Gastrocnemius medialis (tissue), 4 donors: Measurements from ENCODE around the gene KNDC1. TPM values are rescaled to one million over a fixed set of nuclear protein-coding genes. Genes with fewer than 3 reads are reported as not detected.

Source experiments
- ATAC-seq, 2 donors: fragments of 150-250 bp; one replicate each; pipeline ENCODE4 v1.9.1; 2016
- DNase-seq, 2 donors: peaks; one replicate each; pipeline ENCODE4 v3.0.0-alpha.2; 2019
- H3K27ac ChIP-seq, 4 donors: fragments of 200-600 bp; sonication (generic); 1 replicate in 1 of 4; 2 replicates in 3 of 4; pipeline ENCODE4 v1.5.1; 2016 to 2018; ENCODE audit warnings: mild to moderate bottlenecking in 2 of 4, moderate library complexity in 1 of 4
- H3K27me3 ChIP-seq, 3 donors: fragments of 200-600 bp; sonication (generic) in 2 of 3; 1 replicate in 1 of 3; 2 replicates in 2 of 3; pipeline versions ENCODE4 v1.5.1 to v1.6.0; 2016 to 2019; ENCODE audit warnings: mild to moderate bottlenecking in 1 of 3, moderate library complexity in 1 of 3
- H3K36me3 ChIP-seq, 2 donors: fragments of 200-600 bp; sonication (generic) in 1 of 2; one replicate each; pipeline ENCODE4 v1.5.1; 2017 to 2018
- H3K4me1 ChIP-seq, 2 donors: fragments of 200-600 bp; sonication (generic) in 1 of 2; one replicate each; pipeline ENCODE4 v1.5.1; 2016 to 2017; ENCODE audit warnings: mild to moderate bottlenecking in 2 of 2
- H3K4me3 ChIP-seq, 4 donors: fragments of 200-600 bp; sonication (generic) in 3 of 4; 1 replicate in 1 of 4; 2 replicates in 3 of 4; pipeline ENCODE4 v1.5.1; 2016 to 2019; ENCODE audit warnings: mild to moderate bottlenecking in 2 of 4
- H3K9me3 ChIP-seq, 3 donors: fragments of 200-600 bp; sonication (generic) in 2 of 3; 1 replicate in 1 of 3; 2 replicates in 2 of 3; pipeline ENCODE4 v1.5.1; 2016 to 2019
- CTCF ChIP-seq, 5 experiments: fragments of 450-650 bp in 3 of 5; fragments of 200-600 bp in 2 of 5; sonication (generic) in 2 of 5; IDR thresholded peaks in 4 of 5; conservative IDR thresholded peaks in 1 of 5; 1 replicate in 4 of 5; 2 replicates in 1 of 5; pipeline ENCODE4 v1.5.1; 2016 to 2019; ENCODE audit warnings: antibody characterized with exemption in 5 of 5, mild to moderate bottlenecking in 3 of 5, moderate library complexity in 3 of 5
- POLR2A ChIP-seq, 2 donors: fragments of 450-650 bp; IDR thresholded peaks; one replicate each; pipeline ENCODE4 v1.6.1; 2017; ENCODE audit warnings: antibody characterized with exemption in 2 of 2, mild to moderate bottlenecking in 2 of 2, moderate library complexity in 2 of 2
- in situ Hi-C, 4 donors: fragments of 200-750 bp; cut with MboI; loops; one replicate each; pipeline versions ENCODE4 v1.15.0 to v1.8.0; 2017; ENCODE audit warnings: low sequenced_read_pairs in 4 of 4
- intact Hi-C: fragments of 100-400 bp; cut with DNase I; formaldehyde crosslinking; loops from one replicate; pipeline ENCODE4 v1.15.1; 2023; ENCODE audit warnings: low total_unique reads
- microRNA counts, 2 donors: library from miRNA; unstranded; fragments of <30 nt; microRNA quantifications; one replicate each; lab custom pipeline; 2016
- microRNA-seq, 2 donors: library from miRNA; unstranded; fragments of <30 nt; microRNA quantifications; one replicate each; pipeline ENCODE4, GENCODE V29; 2016; ENCODE audit warnings: borderline replicate concordance in 2 of 2
- total RNA-seq, 4 donors: library from RNA; depleted of rRNA; stranded (reverse); fragments of >200 nt; gene quantifications; one replicate each; pipeline versions ENCODE4 v1.1.0 to v1.2.3, GENCODE V29; 2016

The KNDC1 gene
- total RNA-seq, 4 donors from 2014 or later, result 0.04 to 0.13 TPM; not detected in 2

GRCh38 chr10:133274751-133275683 is 115.0 kb downstream of the KNDC1 start:
- intact Hi-C loops, result no loop called here
- H3K4me1 ChIP-seq, result no peaks in the 10 kb centered on the region
- H3K36me3 ChIP-seq, result peaks cover 0 to 14% of the 10 kb centered on the region in 2 donors

GRCh38 chr10:133275684-133276092 is 115.7 kb downstream of the KNDC1 start:
- H3K4me1 ChIP-seq, result no peaks in the 10 kb centered on the region
- H3K9me3 ChIP-seq, result no peaks in the 10 kb centered on the region
- H3K36me3 ChIP-seq, result peaks cover 0 to 20% of the 10 kb centered on the region in 2 donors
- intact Hi-C loops, result no loop called here
- ATAC-seq (no peak), DNase-seq (no peak)
- H3K27me3 ChIP-seq, result peaks cover 18 to 22% (median 18%) of the 10 kb centered on the region in 3 donors
- in situ Hi-C loops, result no loop called here
- no peak overlapping the region for H3K4me3 ChIP-seq
- H3K27ac ChIP-seq, result no peak overlapping the region
- TF ChIP-seq CTCF (IDR thresholded peaks at IDR 0.05 in 4 of 5, conservative IDR thresholded peaks at IDR 0.05 in 1 of 5) (no peak), POLR2A (IDR thresholded peaks at IDR 0.05) (no peak)

More at GRCh38 chr10:133274751-133275683, 115.0 kb downstream of the KNDC1 start:
- in situ Hi-C loops, result no loop called here
- ATAC-seq, result no peak
- no peak overlapping the region for H3K27ac ChIP-seq
- no peak for DNase-seq
- H3K9me3 ChIP-seq, result no peaks in the 10 kb centered on the region
- TF ChIP-seq POLR2A (IDR thresholded peaks at IDR 0.05), result no peak
- TF ChIP-seq CTCF (IDR thresholded peaks at IDR 0.05 in 4 of 5, conservative IDR thresholded peaks at IDR 0.05 in 1 of 5), result no peak
- H3K27me3 ChIP-seq, result peaks cover 18 to 22% (median 18%) of the 10 kb centered on the region in 3 donors
- H3K4me3 ChIP-seq, result no peak overlapping the region

MicroRNAs within 50 kb of the gene (microRNA counts, 767-probe panel; counts per million panel counts)
- 356 to 448 counts per million in 2 donors for microRNA hsa-miR-202-3p (lab: Ali Mortazavi, UCI)

Small RNAs within 50 kb of the gene (microRNA-seq; reads per million reads assigned to microRNA genes)
- gene MIR202, result 9.5 to 10.2 reads per million in 2 donors

Other genes with a start within 250 kb of the KNDC1 start
- gene CFAP46, start 217.6 kb upstream of the KNDC1 start, total RNA-seq, result 10 to 100 TPM in 3 of 4 donors, 1 to 10 TPM in 1; 4.2 to 27.9 (median 11.9) TPM
- not detected for gene ADGRA1, start 72.3 kb upstream of the KNDC1 start, total RNA-seq
- not detected for gene UTF1, start 70.0 kb downstream of the KNDC1 start, total RNA-seq
- gene VENTX, start 77.6 kb downstream of the KNDC1 start, total RNA-seq, result 1 to 10 TPM in 1 of 4 donors, under 1 TPM in 3; 0.13 to 1.3 (median 0.34) TPM
- 1 to 10 TPM in 3 of 4 donors, under 1 TPM in 1; 0.90 to 2.1 (median 1.2) TPM for gene ADAM8, start 116.6 kb downstream of the KNDC1 start, total RNA-seq
- 10 to 100 TPM; 21.5 to 43.8 (median 36.5) TPM for gene TUBGCP2, start 148.7 kb downstream of the KNDC1 start, total RNA-seq
- gene ZNF511, start 148.7 kb downstream of the KNDC1 start, total RNA-seq, result 10 to 100 TPM; 25.0 to 49.5 (median 41.9) TPM
- gene CALY, start 176.7 kb downstream of the KNDC1 start, total RNA-seq, result not detected
- 1 to 10 TPM in 2 of 4 donors, under 1 TPM in 1, not detected in 1; 0.59 to 1.4 (median 1.1) TPM for gene PRAP1, start 187.2 kb downstream of the KNDC1 start, total RNA-seq
- gene FUOM, start 197.8 kb downstream of the KNDC1 start, total RNA-seq, result 1 to 10 TPM; 3.2 to 8.9 (median 5.6) TPM
- gene ECHS1, start 213.1 kb downstream of the KNDC1 start, total RNA-seq, result 100 to 1,000 TPM in 3 of 4 donors, 10 to 100 TPM in 1; 96.7 to 123 (median 106) TPM
- 1 to 10 TPM; 4.9 to 7.7 (median 6.7) TPM for gene PAOX, start 219.0 kb downstream of the KNDC1 start, total RNA-seq
- gene MTG1, start 233.9 kb downstream of the KNDC1 start, total RNA-seq, result 10 to 100 TPM; 12.2 to 23.9 (median 14.1) TPM